ENCODE results near the gene CRYL1.

- TF ChIP-seq EZH2 (optimal IDR thresholded peaks at IDR 0.05; ENCODE audit: low read depth, low read length) (no peak), CTCF (IDR thresholded peaks at IDR 0.05; ENCODE audit: low read length) (no peak), EZH2phosphoT487 (IDR thresholded peaks at IDR 0.05; ENCODE audit: low read length) (no peak)
Observed at GRCh38 chr13:20412691-20413355, 112.8 kb downstream of the CRYL1 start.

Measured in MM.1S (cell line).